K562 (cell line): ENCODE data around the gene DGCR2. TPM values are rescaled to one million over a fixed set of nuclear protein-coding genes. Genes with fewer than 3 reads are reported as not detected.

Experiments used
- GTF2A2 ChIP-seq: IDR thresholded peaks from 2 replicates; pipeline ENCODE4 v1.6.1; 2016; ENCODE audit warnings: mild to moderate bottlenecking, missing genetic modification characterization, missing compliant biosample characterization
- HNRNPK ChIP-seq: fragments of 200-400 bp; formaldehyde crosslinking; IDR thresholded peaks from one replicate; pipeline ENCODE4 v1.6.1; 2018; ENCODE audit warnings: mild to moderate bottlenecking, low read depth, low read length; ENCODE audit not compliant: poor library complexity, severe bottlenecking
- KHSRP ChIP-seq: fragments of 450-650 bp; IDR thresholded peaks from 2 replicates; pipeline ENCODE4 v1.6.1; 2017
- MAZ ChIP-seq, 2 experiments: fragments of 450-650 bp in 1 of 2; sonication (generic) in 1 of 2; formaldehyde crosslinking; IDR thresholded peaks in 1 of 2; conservative IDR thresholded peaks in 1 of 2; 2 replicates each; pipeline versions ENCODE4 v1.4.0 to v1.5.0; 2020; ENCODE audit warnings: mild to moderate bottlenecking in 1 of 2, missing genetic modification reagents in 1 of 2
- MCM7 ChIP-seq, 2 experiments: fragments of 450-650 bp; IDR thresholded peaks; 2 replicates each; pipeline ENCODE4 v1.6.1; 2016 to 2018
- MED1 ChIP-seq: sonication (generic); formaldehyde crosslinking; IDR thresholded peaks from 2 replicates; pipeline ENCODE4 v1.8.1; 2023; ENCODE audit warnings: missing genetic modification reagents, borderline replicate concordance
- PHB2 ChIP-seq: fragments of 450-650 bp; IDR thresholded peaks from 2 replicates; pipeline ENCODE4 v1.6.1; 2017; ENCODE audit warnings: low read depth
- POLR2G ChIP-seq: fragments of 200-400 bp; formaldehyde crosslinking; IDR thresholded peaks from 2 replicates; pipeline ENCODE4 v1.6.1; 2017; ENCODE audit warnings: low read depth, mild to moderate bottlenecking, antibody characterized with exemption, low read length, moderate library complexity
- SETDB1 ChIP-seq: IDR thresholded peaks from one replicate; pipeline ENCODE4 v1.6.1; 2012; ENCODE audit warnings: low read length, control low read depth, inconsistent platforms
- STAT5B ChIP-seq: fragments of 250-450 bp; sonication (Bioruptor Pico); IDR thresholded peaks from 2 replicates; pipeline ENCODE4 v1.8.0; 2021; ENCODE audit warnings: mild to moderate bottlenecking, inconsistent platforms
- TAF15 ChIP-seq: fragments of 200-400 bp; formaldehyde crosslinking; IDR thresholded peaks from 2 replicates; pipeline ENCODE4 v1.6.1; 2017; ENCODE audit warnings: mild to moderate bottlenecking, low read depth, low read length, moderate library complexity
- TARDBP ChIP-seq: fragments of 450-650 bp; IDR thresholded peaks from 2 replicates; pipeline ENCODE4 v1.6.1; 2016
- ZC3H4 ChIP-seq: sonication (generic); formaldehyde crosslinking; IDR thresholded peaks from 2 replicates; pipeline ENCODE4 v1.9.0; 2021; ENCODE audit warnings: missing genetic modification reagents, borderline replicate concordance
- ZNF143 ChIP-seq: sonication (generic); formaldehyde crosslinking; IDR thresholded peaks from 2 replicates; pipeline ENCODE4 v1.9.0; 2022; ENCODE audit warnings: mild to moderate bottlenecking, missing genetic modification reagents
- ZNF586 ChIP-seq: fragments of 450-650 bp; formaldehyde crosslinking; conservative IDR thresholded peaks from 2 replicates; pipeline ENCODE4 v1.4.0; 2020; ENCODE audit warnings: mild to moderate bottlenecking, moderate library complexity
- polyA plus RNA-seq, 8 experiments: library from polyadenylated mRNA; depleted of rRNA in 4 of 8; stranded (reverse) in 5 of 8; unstranded in 3 of 8; fragments of >200 nt; fragmentation: Nextera tagmentation in 2 of 8; fragmentation: Illumina TruSeq in 1 of 8; extraction: Ambion mirVana in 2 of 8; extraction: Trizol in 1 of 8; gene quantifications; 2 replicates each; pipeline versions ENCODE4 v1.2.1 to v1.2.3, GENCODE V29; 2011 to 2014; ENCODE audit warnings: inconsistent platforms in 1 of 8, missing spikeins in 1 of 8
- total RNA-seq, 7 experiments: library from RNA; depleted of rRNA in 6 of 7; stranded (reverse); fragments of >200 nt in 6 of 7; fragmentation: Illumina TruSeq in 2 of 7; extraction: Trizol in 2 of 7; gene quantifications; 2 replicates each; pipeline versions ENCODE4 v1.2.1 to v1.2.3, GENCODE V29; 2011 to 2021; ENCODE audit warnings: low replicate concordance in 1 of 7
- TF ChIP-seq, protein P1 (sequence below): sonication (generic); formaldehyde crosslinking; IDR thresholded peaks from 2 replicates; pipeline ENCODE4 v1.8.0; 2022; ENCODE audit warnings: mild to moderate bottlenecking, low read depth, missing genetic modification reagents
- TF ChIP-seq, protein P2 (sequence below): sonication (generic); formaldehyde crosslinking; IDR thresholded peaks from 2 replicates; pipeline ENCODE4 v1.8.0; 2022; ENCODE audit warnings: mild to moderate bottlenecking, missing genetic modification reagents
- TF ChIP-seq, protein P3 (sequence below): IDR thresholded peaks from 2 replicates; pipeline ENCODE4 v1.6.1; 2011; ENCODE audit warnings: borderline replicate concordance, low read depth, mild to moderate bottlenecking, moderate library complexity, low read length; ENCODE audit not compliant: insufficient read depth, poor library complexity, severe bottlenecking
- TF ChIP-seq, protein P4 (sequence below): fragments of 450-650 bp; formaldehyde crosslinking; IDR thresholded peaks from 2 replicates; pipeline ENCODE4 v1.4.0; 2020; ENCODE audit warnings: mild to moderate bottlenecking, moderate library complexity
- TF ChIP-seq, protein P5 (sequence below): sonication (generic); formaldehyde crosslinking; IDR thresholded peaks from 2 replicates; pipeline ENCODE4 v1.9.0; 2022; ENCODE audit warnings: mild to moderate bottlenecking, missing genetic modification reagents

Gene DGCR2
- total and polyA plus RNA-seq, 9 of the 15 experiments (the other 6 are each of a cell fraction or from before 2014, with no cell fraction given), result 0.69 to 101 (median 56.4) TPM

DNA sequence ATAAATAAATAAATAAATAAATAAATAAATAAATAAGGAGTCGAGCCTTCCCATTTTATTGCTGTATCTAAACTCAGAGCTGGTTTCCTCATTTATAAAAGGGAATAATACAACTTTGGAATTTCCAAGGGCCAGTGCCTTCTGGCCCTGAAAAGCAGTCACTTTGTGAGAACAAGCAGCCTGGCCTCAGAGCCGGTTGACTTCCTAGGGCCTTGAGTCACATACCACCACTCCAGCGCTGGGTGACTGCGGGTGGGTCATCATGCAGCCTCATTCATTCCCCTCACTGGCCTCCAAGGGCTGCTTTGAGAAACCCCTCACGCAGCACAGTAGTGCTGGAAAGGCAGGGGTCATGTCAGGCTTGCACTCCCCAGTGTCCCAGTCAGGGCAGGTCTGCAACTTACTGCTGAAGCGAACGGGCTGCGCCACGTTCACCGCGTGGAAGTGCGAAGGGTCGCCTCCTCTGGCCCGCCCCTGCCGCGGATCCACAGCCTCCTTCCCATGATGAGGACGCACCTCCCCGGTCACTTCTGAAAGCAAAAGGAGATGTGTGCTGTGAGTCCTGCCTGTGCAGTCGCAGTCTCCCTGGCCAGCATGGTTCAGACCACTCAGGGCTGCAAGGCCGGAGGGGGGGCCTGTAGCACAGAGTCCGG, 54.4 kb downstream of the DGCR2 start (continued):
- TF ChIP-seq ZNF143 (CRISPR knock-in tag), result peak; percentile 46
- TF ChIP-seq, protein P1, sequence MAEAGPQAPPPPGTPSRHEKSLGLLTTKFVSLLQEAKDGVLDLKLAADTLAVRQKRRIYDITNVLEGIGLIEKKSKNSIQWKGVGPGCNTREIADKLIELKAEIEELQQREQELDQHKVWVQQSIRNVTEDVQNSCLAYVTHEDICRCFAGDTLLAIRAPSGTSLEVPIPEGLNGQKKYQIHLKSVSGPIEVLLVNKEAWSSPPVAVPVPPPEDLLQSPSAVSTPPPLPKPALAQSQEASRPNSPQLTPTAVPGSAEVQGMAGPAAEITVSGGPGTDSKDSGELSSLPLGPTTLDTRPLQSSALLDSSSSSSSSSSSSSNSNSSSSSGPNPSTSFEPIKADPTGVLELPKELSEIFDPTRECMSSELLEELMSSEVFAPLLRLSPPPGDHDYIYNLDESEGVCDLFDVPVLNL, result peak; percentile 23
- TF ChIP-seq ZNF586 (CRISPR knock-in tag), result no peak
- TF ChIP-seq HNRNPK, result no peak
- TF ChIP-seq, protein P2, sequence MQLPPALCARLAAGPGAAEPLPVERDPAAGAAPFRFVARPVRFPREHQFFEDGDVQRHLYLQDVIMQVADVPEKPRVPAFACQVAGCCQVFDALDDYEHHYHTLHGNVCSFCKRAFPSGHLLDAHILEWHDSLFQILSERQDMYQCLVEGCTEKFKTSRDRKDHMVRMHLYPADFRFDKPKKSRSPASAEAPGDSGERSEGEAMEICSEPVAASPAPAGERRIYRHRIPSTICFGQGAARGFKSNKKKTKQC (CRISPR knock-in tag), result 0 out of 2 replicates have a peak, but pooled peaks have one; percentile 31
- TF ChIP-seq PHB2, result no peak
- no peak for TF ChIP-seq TARDBP
- no peak for TF ChIP-seq STAT5B
- TF ChIP-seq, protein P3, sequence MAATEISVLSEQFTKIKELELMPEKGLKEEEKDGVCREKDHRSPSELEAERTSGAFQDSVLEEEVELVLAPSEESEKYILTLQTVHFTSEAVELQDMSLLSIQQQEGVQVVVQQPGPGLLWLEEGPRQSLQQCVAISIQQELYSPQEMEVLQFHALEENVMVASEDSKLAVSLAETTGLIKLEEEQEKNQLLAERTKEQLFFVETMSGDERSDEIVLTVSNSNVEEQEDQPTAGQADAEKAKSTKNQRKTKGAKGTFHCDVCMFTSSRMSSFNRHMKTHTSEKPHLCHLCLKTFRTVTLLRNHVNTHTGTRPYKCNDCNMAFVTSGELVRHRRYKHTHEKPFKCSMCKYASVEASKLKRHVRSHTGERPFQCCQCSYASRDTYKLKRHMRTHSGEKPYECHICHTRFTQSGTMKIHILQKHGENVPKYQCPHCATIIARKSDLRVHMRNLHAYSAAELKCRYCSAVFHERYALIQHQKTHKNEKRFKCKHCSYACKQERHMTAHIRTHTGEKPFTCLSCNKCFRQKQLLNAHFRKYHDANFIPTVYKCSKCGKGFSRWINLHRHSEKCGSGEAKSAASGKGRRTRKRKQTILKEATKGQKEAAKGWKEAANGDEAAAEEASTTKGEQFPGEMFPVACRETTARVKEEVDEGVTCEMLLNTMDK, result no peak
- peak; percentile 7 for TF ChIP-seq SETDB1
- TF ChIP-seq, protein P4, sequence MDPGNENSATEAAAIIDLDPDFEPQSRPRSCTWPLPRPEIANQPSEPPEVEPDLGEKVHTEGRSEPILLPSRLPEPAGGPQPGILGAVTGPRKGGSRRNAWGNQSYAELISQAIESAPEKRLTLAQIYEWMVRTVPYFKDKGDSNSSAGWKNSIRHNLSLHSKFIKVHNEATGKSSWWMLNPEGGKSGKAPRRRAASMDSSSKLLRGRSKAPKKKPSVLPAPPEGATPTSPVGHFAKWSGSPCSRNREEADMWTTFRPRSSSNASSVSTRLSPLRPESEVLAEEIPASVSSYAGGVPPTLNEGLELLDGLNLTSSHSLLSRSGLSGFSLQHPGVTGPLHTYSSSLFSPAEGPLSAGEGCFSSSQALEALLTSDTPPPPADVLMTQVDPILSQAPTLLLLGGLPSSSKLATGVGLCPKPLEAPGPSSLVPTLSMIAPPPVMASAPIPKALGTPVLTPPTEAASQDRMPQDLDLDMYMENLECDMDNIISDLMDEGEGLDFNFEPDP (CRISPR knock-in tag), result no peak
- 0 out of 2 replicates have a peak, but pooled peaks have one; percentile 73 for TF ChIP-seq MED1 (CRISPR knock-in tag)
- 0 out of 2 replicates have a peak, but pooled peaks have one; percentile 24 for TF ChIP-seq ZC3H4 (CRISPR knock-in tag)
- TF ChIP-seq TAF15, result peak; percentile 64; the same call in 1 of the 2 replicates
- TF ChIP-seq, protein P5, sequence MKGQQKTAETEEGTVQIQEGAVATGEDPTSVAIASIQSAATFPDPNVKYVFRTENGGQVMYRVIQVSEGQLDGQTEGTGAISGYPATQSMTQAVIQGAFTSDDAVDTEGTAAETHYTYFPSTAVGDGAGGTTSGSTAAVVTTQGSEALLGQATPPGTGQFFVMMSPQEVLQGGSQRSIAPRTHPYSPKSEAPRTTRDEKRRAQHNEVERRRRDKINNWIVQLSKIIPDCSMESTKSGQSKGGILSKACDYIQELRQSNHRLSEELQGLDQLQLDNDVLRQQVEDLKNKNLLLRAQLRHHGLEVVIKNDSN, result peak; percentile 45; the same call in 1 of the 2 replicates
- TF ChIP-seq POLR2G, result peak; percentile 54
- TF ChIP-seq MCM7 (IDR thresholded peaks at IDR 0.05), result no peak
- TF ChIP-seq GTF2A2 (tag), result no peak
- TF ChIP-seq KHSRP, result no peak
- TF ChIP-seq MAZ (CRISPR knock-in tag; conservative IDR thresholded peaks at IDR 0.05 in 1 of 2, IDR thresholded peaks at IDR 0.05 in 1 of 2), result no peak
